Measurements from ENCODE around the gene LY6G5B. TPM values are rescaled to one million over a fixed set of nuclear protein-coding genes. Genes with fewer than 3 reads are reported as not detected.
A peak's percentile ranks its signal among the peaks of the same experiment; 100 is the strongest.

The LY6G5B gene
- total and polyA plus RNA-seq, 2 donors (not counting 3 experiments of a cell fraction or from before 2014, with no cell fraction given), result 15.4 to 25.0 TPM

GRCh38 chr6:31722173-31722572 is 52.4 kb downstream of the LY6G5B start:
- Histone ChIP-seq H3K4me1 (ENCODE audit: control insufficient read depth, extremely low read depth, insufficient read depth, low read length) (peaks cover 13% of the 10 kb centered on the region), H3K79me2 (ENCODE audit: control insufficient read depth, insufficient read depth, low read length) (no peaks in the 10 kb centered on the region), H3K27ac (ENCODE audit: insufficient read depth, low read depth, low read length) (no peak overlapping the region), H3K27me3 (ENCODE audit: control insufficient read depth in 2 of 2, insufficient read depth in 2 of 2, low read length in 2 of 2) (peaks cover 0 to 2% of the 10 kb centered on the region in 2 experiments), H4K20me1 (replicated peaks; ENCODE audit: control insufficient read depth, extremely low read depth, insufficient read depth, low read length) (no peaks in the 10 kb centered on the region), H3K4me3 (replicated peaks in 1 of 3; ENCODE audit: insufficient read depth in 1 of 3, low read depth in 1 of 3, low read length in 3 of 3) (no peak overlapping the region), H3K9ac (replicated peaks; ENCODE audit: extremely low read depth, insufficient read depth, low read length) (no peak overlapping the region), H2AFZ (ENCODE audit: low read depth, low read length) (no peak overlapping the region), H3K9me3 (replicated peaks; ENCODE audit: control insufficient read depth, insufficient read depth, low read length) (no peaks in the 10 kb centered on the region), H3K9me1 (replicated peaks; ENCODE audit: control insufficient read depth, extremely low read depth, insufficient read depth, low read length) (no peaks in the 10 kb centered on the region), H3K36me3 (ENCODE audit: control insufficient read depth in 2 of 2, extremely low read depth in 1 of 2, insufficient read depth in 2 of 2, low read length in 2 of 2) (peaks cover 0 to 10% of the 10 kb centered on the region in 2 experiments), H3K4me2 (ENCODE audit: insufficient read depth, low read length) (no peak overlapping the region)
- TF ChIP-seq MYC (IDR thresholded peaks at IDR 0.05; ENCODE audit: low read depth, low read length), result no peak
- TF ChIP-seq MAX (IDR thresholded peaks at IDR 0.05; ENCODE audit: insufficient read depth, insufficient read length), result no peak
- TF ChIP-seq POLR2AphosphoS5 (IDR thresholded peaks at IDR 0.05; ENCODE audit: insufficient read depth, low read depth, low read length), result no peak
- TF ChIP-seq CTCF (IDR thresholded peaks at IDR 0.05; ENCODE audit: extremely low read depth in 1 of 2, insufficient read depth in 1 of 2, low read depth in 1 of 2, low read length in 2 of 2), result no peak
- no peak for TF ChIP-seq EZH2 (IDR thresholded peaks at IDR 0.05; ENCODE audit: borderline replicate concordance, low read depth, low read length, severe bottlenecking)
- no peak for TF ChIP-seq FOS (IDR thresholded peaks at IDR 0.05; ENCODE audit: borderline replicate concordance, insufficient read depth, low read length)
- no peak for TF ChIP-seq POLR2A (IDR thresholded peaks at IDR 0.05; ENCODE audit: low read depth, low read length)
- no peak for TF ChIP-seq GATA2 (IDR thresholded peaks at IDR 0.05; ENCODE audit: insufficient read depth, insufficient read length, low read depth, low read length)
- no peak for TF ChIP-seq JUN (IDR thresholded peaks at IDR 0.05; ENCODE audit: borderline replicate concordance, insufficient read depth, insufficient read length, low read depth)
- BruUV-seq (replicated peaks), result no TSS peak
- POLR2A ChIA-PET, result interaction anchor here (1.0 kb wide), 1 partner anchor 105 kb away, joined by 3 read pairs; the partner anchor contains the start of gene HSPA1B
- dilution Hi-C loops (cut with MboI; ENCODE audit: extremely low pct_ligation_motif_present, low sequenced_read_pairs), result no loop called here
- CTCF ChIA-PET, result interaction anchor here (1.5 kb wide), 1 partner anchor 8 kb away, joined by 4 read pairs; no protein-coding TSS in a partner anchor
- intact Hi-C loops (cut with micrococcal nuclease), result no loop called here
- no peak for FAIRE-seq
- no peak for DNase-seq (ENCODE audit: low read depth, low spot score)

Small RNAs within 50 kb of the gene (microRNA-seq; reads per million reads assigned to microRNA genes)
- gene MIR4646 (ENCODE audit: borderline number of aligned reads, borderline replicate concordance) (not detected), gene MIR6832 (ENCODE audit: borderline number of aligned reads, borderline replicate concordance) (not detected)

Small RNAs within 50 kb of the gene (small RNA-seq; reads per million reads assigned to genes)
- gene LY6G6D (ENCODE audit: insufficient read depth, insufficient read length, low read depth, low replicate concordance), result not detected
- gene MIR4646 (ENCODE audit: insufficient read depth, insufficient read length, low read depth, low replicate concordance), result not detected
- not detected for gene MIR6832 (ENCODE audit: insufficient read depth, insufficient read length, low read depth, low replicate concordance)
- not detected for gene RF00019 (ENCODE audit: insufficient read depth, insufficient read length, low read depth, low replicate concordance)
- 26.7 reads per million, percentile 84 among the genes with 10 or more reads in this experiment for gene SNORA38 (ENCODE audit: insufficient read depth, insufficient read length, low read depth, low replicate concordance)

Other genes with a start within 250 kb of the LY6G5B start
Only the 30 nearest of the 37 such genes appear.
- not detected in 2 replicates for gene MCCD1, start 141.0 kb upstream of the LY6G5B start, total RNA-seq
- gene MCCD1, start 141.0 kb upstream of the LY6G5B start, polyA plus RNA-seq, result not detected in 2 replicates
- 453 and 481 TPM in 2 replicates for gene DDX39B, start 128.0 kb upstream of the LY6G5B start, total RNA-seq
- 722 and 766 TPM in 2 replicates for gene DDX39B, start 128.0 kb upstream of the LY6G5B start, polyA plus RNA-seq
- gene ATP6V1G2, start 123.4 kb upstream of the LY6G5B start, total RNA-seq, result 0.84 and 1.4 TPM in 2 replicates
- 0.64 and 0.70 TPM in 2 replicates for gene ATP6V1G2, start 123.4 kb upstream of the LY6G5B start, polyA plus RNA-seq
- 14.6 and 15.5 TPM in 2 replicates for gene NFKBIL1, start 122.4 kb upstream of the LY6G5B start, total RNA-seq
- 9.9 and 14.2 TPM in 2 replicates for gene NFKBIL1, start 122.4 kb upstream of the LY6G5B start, polyA plus RNA-seq
- 0.46 TPM in 1 of 2 replicates, not detected in the other for gene LTA, start 97.7 kb upstream of the LY6G5B start, total RNA-seq
- 0.08 TPM in 1 of 2 replicates, not detected in the other for gene LTA, start 97.7 kb upstream of the LY6G5B start, polyA plus RNA-seq
- gene TNF, start 94.4 kb upstream of the LY6G5B start, total RNA-seq, result not detected in 2 replicates
- not detected in 2 replicates for gene TNF, start 94.4 kb upstream of the LY6G5B start, polyA plus RNA-seq
- 1.2 and 1.3 TPM in 2 replicates for gene LTB, start 87.6 kb upstream of the LY6G5B start, total RNA-seq
- gene LTB, start 87.6 kb upstream of the LY6G5B start, polyA plus RNA-seq, result 1.8 and 2.1 TPM in 2 replicates
- 1.00 and 2.0 TPM in 2 replicates for gene LST1, start 83.7 kb upstream of the LY6G5B start, total RNA-seq
- gene LST1, start 83.7 kb upstream of the LY6G5B start, polyA plus RNA-seq, result 1.1 and 1.8 TPM in 2 replicates
- gene NCR3, start 77.0 kb upstream of the LY6G5B start, total RNA-seq, result not detected in 2 replicates
- gene NCR3, start 77.0 kb upstream of the LY6G5B start, polyA plus RNA-seq, result not detected in 2 replicates
- gene AIF1, start 54.7 kb upstream of the LY6G5B start, total RNA-seq, result not detected in 2 replicates
- gene AIF1, start 54.7 kb upstream of the LY6G5B start, polyA plus RNA-seq, result not detected in 2 replicates
- gene PRRC2A, start 49.3 kb upstream of the LY6G5B start, total RNA-seq, result 218 and 229 TPM in 2 replicates
- 88.4 and 114 TPM in 2 replicates for gene PRRC2A, start 49.3 kb upstream of the LY6G5B start, polyA plus RNA-seq
- 314 and 322 TPM in 2 replicates for gene BAG6, start 17.3 kb upstream of the LY6G5B start, total RNA-seq
- gene BAG6, start 17.3 kb upstream of the LY6G5B start, polyA plus RNA-seq, result 190 and 234 TPM in 2 replicates
- gene APOM, start 14.1 kb upstream of the LY6G5B start, total RNA-seq, result 0.97 TPM in 1 of 2 replicates, not detected in the other
- 2.5 and 2.6 TPM in 2 replicates for gene APOM, start 14.1 kb upstream of the LY6G5B start, polyA plus RNA-seq
- gene C6orf47, start 9.2 kb upstream of the LY6G5B start, total RNA-seq, result 12.8 and 15.0 TPM in 2 replicates
- gene C6orf47, start 9.2 kb upstream of the LY6G5B start, polyA plus RNA-seq, result 5.6 and 5.8 TPM in 2 replicates
- gene GPANK1, start 5.0 kb upstream of the LY6G5B start, total RNA-seq, result 11.7 and 12.6 TPM in 2 replicates
- 13.3 and 17.5 TPM in 2 replicates for gene GPANK1, start 5.0 kb upstream of the LY6G5B start, polyA plus RNA-seq
- gene CSNK2B, start 3.9 kb upstream of the LY6G5B start, total RNA-seq, result 206 and 214 TPM in 2 replicates
- gene CSNK2B, start 3.9 kb upstream of the LY6G5B start, polyA plus RNA-seq, result 159 and 160 TPM in 2 replicates
- 5.2 and 8.2 TPM in 2 replicates for gene LY6G5C, start 11.1 kb downstream of the LY6G5B start, total RNA-seq
- 11.4 and 11.8 TPM in 2 replicates for gene LY6G5C, start 11.1 kb downstream of the LY6G5B start, polyA plus RNA-seq
- gene ABHD16A, start 33.3 kb downstream of the LY6G5B start, total RNA-seq, result 41.3 and 48.9 TPM in 2 replicates
- 60.1 and 60.3 TPM in 2 replicates for gene ABHD16A, start 33.3 kb downstream of the LY6G5B start, polyA plus RNA-seq
- not detected in 2 replicates for gene LY6G6F, start 36.9 kb downstream of the LY6G5B start, total RNA-seq
- gene LY6G6F, start 36.9 kb downstream of the LY6G5B start, polyA plus RNA-seq, result not detected in 2 replicates
- not detected in 2 replicates for gene LY6G6D, start 45.4 kb downstream of the LY6G5B start, total RNA-seq
- gene LY6G6D, start 45.4 kb downstream of the LY6G5B start, polyA plus RNA-seq, result not detected in 2 replicates
- 0.35 TPM in 1 of 2 replicates, not detected in the other for gene LY6G6C, start 51.8 kb downstream of the LY6G5B start, total RNA-seq
- 0.33 and 0.41 TPM in 2 replicates for gene LY6G6C, start 51.8 kb downstream of the LY6G5B start, polyA plus RNA-seq
- not detected in 2 replicates for gene MPIG6B, start 53.4 kb downstream of the LY6G5B start, total RNA-seq
- not detected in 2 replicates for gene MPIG6B, start 53.4 kb downstream of the LY6G5B start, polyA plus RNA-seq
- 109 and 116 TPM in 2 replicates for gene DDAH2, start 59.3 kb downstream of the LY6G5B start, total RNA-seq
- 168 and 176 TPM in 2 replicates for gene DDAH2, start 59.3 kb downstream of the LY6G5B start, polyA plus RNA-seq
- gene CLIC1, start 66.6 kb downstream of the LY6G5B start, total RNA-seq, result 535 and 543 TPM in 2 replicates
- 569 and 578 TPM in 2 replicates for gene CLIC1, start 66.6 kb downstream of the LY6G5B start, polyA plus RNA-seq
- gene MSH5, start 70.0 kb downstream of the LY6G5B start, total RNA-seq, result 43.2 and 43.8 TPM in 2 replicates
- 24.5 and 27.1 TPM in 2 replicates for gene MSH5, start 70.0 kb downstream of the LY6G5B start, polyA plus RNA-seq
- 9.4 and 11.7 TPM in 2 replicates for gene SAPCD1, start 92.7 kb downstream of the LY6G5B start, total RNA-seq
- 1.6 and 3.0 TPM in 2 replicates for gene SAPCD1, start 92.7 kb downstream of the LY6G5B start, polyA plus RNA-seq
- gene VWA7, start 107.4 kb downstream of the LY6G5B start, total RNA-seq, result 0.25 and 0.51 TPM in 2 replicates
- gene VWA7, start 107.4 kb downstream of the LY6G5B start, polyA plus RNA-seq, result 0.11 and 0.21 TPM in 2 replicates
- gene VARS1, start 125.8 kb downstream of the LY6G5B start, total RNA-seq, result 121 and 125 TPM in 2 replicates
- 36.5 and 37.4 TPM in 2 replicates for gene VARS1, start 125.8 kb downstream of the LY6G5B start, polyA plus RNA-seq
- gene LSM2, start 137.0 kb downstream of the LY6G5B start, total RNA-seq, result 78.1 and 78.6 TPM in 2 replicates
- 86.0 and 95.5 TPM in 2 replicates for gene LSM2, start 137.0 kb downstream of the LY6G5B start, polyA plus RNA-seq
- gene HSPA1L, start 145.3 kb downstream of the LY6G5B start, total RNA-seq, result 0.74 and 0.77 TPM in 2 replicates
- gene HSPA1L, start 145.3 kb downstream of the LY6G5B start, polyA plus RNA-seq, result 0.32 and 0.35 TPM in 2 replicates